Ovary (tissue), 3 donors: Measurements from ENCODE around the gene RBMS1.

Experiments
- EP300 ChIP-seq: sonication (generic); formaldehyde crosslinking; IDR thresholded peaks from one replicate; pipeline ENCODE4 v1.6.1; 2017; ENCODE audit warnings: antibody characterized with exemption
- POLR2A ChIP-seq: fragments of 450-650 bp; IDR thresholded peaks from one replicate; pipeline ENCODE4 v1.6.1; 2017; ENCODE audit warnings: antibody characterized with exemption, mild to moderate bottlenecking, moderate library complexity
- TF ChIP-seq, protein P1 (sequence below), 3 donors: fragments of 450-650 bp in 2 of 3; fragments of 200-600 bp in 1 of 3; IDR thresholded peaks; one replicate each; pipeline versions ENCODE4 v1.5.1 to v1.8.0; 2016 to 2022; ENCODE audit warnings: antibody characterized with exemption in 3 of 3, mild to moderate bottlenecking in 1 of 3
- donor health status: DM: no; HTN: no; CAD: no.

DNA sequence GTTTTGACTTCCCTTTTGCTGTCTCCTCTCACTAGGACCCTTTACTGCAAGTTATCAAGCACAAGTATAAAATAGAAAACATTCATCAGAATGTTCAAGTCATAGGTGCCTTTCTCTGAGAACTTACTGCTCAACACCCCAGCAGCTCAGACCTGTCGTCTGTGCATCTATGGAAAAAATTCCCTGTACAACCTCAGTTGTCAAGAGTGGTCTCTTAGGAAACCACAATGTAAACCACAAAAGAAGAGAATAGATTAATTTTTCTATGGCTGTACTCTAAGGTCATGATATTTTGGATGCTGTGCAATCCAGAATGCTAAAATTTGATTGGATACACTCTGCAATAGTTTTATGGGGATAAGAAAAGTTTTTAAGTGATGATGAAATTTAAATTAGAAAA, 84.1 kb downstream of the RBMS1 start:
- TF ChIP-seq POLR2A (no peak), EP300 (no peak)
- TF ChIP-seq, protein P1, sequence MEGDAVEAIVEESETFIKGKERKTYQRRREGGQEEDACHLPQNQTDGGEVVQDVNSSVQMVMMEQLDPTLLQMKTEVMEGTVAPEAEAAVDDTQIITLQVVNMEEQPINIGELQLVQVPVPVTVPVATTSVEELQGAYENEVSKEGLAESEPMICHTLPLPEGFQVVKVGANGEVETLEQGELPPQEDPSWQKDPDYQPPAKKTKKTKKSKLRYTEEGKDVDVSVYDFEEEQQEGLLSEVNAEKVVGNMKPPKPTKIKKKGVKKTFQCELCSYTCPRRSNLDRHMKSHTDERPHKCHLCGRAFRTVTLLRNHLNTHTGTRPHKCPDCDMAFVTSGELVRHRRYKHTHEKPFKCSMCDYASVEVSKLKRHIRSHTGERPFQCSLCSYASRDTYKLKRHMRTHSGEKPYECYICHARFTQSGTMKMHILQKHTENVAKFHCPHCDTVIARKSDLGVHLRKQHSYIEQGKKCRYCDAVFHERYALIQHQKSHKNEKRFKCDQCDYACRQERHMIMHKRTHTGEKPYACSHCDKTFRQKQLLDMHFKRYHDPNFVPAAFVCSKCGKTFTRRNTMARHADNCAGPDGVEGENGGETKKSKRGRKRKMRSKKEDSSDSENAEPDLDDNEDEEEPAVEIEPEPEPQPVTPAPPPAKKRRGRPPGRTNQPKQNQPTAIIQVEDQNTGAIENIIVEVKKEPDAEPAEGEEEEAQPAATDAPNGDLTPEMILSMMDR (IDR thresholded peaks at IDR 0.05) = no peak
